MM.1S (cell line): Measurements from ENCODE around the gene ATG5.

Source experiments
- EZH2phosphoT487 ChIP-seq: fragments of 300-600 bp; sonication (generic); IDR thresholded peaks from 2 replicates; pipeline ENCODE4 v1.6.1; 2018; ENCODE audit warnings: antibody characterized with exemption, low read length
- TF ChIP-seq, protein P1 (sequence below): fragments of 300-600 bp; sonication (generic); IDR thresholded peaks from 2 replicates; pipeline ENCODE4 v1.5.1; 2016; ENCODE audit warnings: antibody characterized with exemption, low read length, mixed read lengths

DNA sequence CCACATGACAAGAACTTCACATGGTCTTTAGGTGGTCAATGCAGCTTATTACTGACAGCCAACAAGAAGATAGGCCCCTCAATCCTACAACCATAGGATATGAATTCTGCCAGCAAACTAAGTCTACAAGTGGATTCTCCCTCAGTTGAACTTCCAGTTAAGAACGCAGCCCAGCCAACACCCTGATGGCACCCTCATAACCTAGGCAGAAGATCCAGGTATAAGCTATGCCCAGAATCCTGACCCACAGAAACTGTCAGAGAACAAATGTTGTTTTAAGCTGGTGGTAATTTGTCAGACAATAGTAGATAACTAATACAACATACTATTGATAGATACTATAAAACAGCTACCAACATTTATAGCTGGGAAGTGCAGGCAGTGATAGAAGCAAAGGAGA lies 38.8 kb downstream of the ATG5 start:
- no peak for TF ChIP-seq EZH2phosphoT487
- TF ChIP-seq, protein P1, sequence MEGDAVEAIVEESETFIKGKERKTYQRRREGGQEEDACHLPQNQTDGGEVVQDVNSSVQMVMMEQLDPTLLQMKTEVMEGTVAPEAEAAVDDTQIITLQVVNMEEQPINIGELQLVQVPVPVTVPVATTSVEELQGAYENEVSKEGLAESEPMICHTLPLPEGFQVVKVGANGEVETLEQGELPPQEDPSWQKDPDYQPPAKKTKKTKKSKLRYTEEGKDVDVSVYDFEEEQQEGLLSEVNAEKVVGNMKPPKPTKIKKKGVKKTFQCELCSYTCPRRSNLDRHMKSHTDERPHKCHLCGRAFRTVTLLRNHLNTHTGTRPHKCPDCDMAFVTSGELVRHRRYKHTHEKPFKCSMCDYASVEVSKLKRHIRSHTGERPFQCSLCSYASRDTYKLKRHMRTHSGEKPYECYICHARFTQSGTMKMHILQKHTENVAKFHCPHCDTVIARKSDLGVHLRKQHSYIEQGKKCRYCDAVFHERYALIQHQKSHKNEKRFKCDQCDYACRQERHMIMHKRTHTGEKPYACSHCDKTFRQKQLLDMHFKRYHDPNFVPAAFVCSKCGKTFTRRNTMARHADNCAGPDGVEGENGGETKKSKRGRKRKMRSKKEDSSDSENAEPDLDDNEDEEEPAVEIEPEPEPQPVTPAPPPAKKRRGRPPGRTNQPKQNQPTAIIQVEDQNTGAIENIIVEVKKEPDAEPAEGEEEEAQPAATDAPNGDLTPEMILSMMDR: no peak
